GM18498 (cell line): ENCODE data around the gene KMT2A.
"Not testable (repeated sequence)": the region's sequence is repeated elsewhere in the genome, so short reads cannot be mapped to it uniquely, and the experiment has no call there.

Source experiments
- ATAC-seq: cut with Tn5 transposase; IDR thresholded peaks from one replicate; pipeline ENCODE4 v1.9.1; 2021; ENCODE audit warnings: mild to moderate bottlenecking, moderate library complexity; ENCODE audit not compliant: unreplicated experiment

KMT2A gene

GRCh38 chr11:118434553-118435289 is 1.6 kb upstream of the KMT2A start:
- ATAC-seq = no peak

GRCh38 chr11:118435290-118435892 is 901 bp upstream of the KMT2A start:
- peak; percentile 30 for ATAC-seq

GRCh38 chr11:118436639-118437207 is 431 bp downstream of the KMT2A start:
- ATAC-seq = peak; percentile 18

GRCh38 chr11:118437208-118438125 is 1.2 kb downstream of the KMT2A start:
- ATAC-seq = no peak

DNA sequence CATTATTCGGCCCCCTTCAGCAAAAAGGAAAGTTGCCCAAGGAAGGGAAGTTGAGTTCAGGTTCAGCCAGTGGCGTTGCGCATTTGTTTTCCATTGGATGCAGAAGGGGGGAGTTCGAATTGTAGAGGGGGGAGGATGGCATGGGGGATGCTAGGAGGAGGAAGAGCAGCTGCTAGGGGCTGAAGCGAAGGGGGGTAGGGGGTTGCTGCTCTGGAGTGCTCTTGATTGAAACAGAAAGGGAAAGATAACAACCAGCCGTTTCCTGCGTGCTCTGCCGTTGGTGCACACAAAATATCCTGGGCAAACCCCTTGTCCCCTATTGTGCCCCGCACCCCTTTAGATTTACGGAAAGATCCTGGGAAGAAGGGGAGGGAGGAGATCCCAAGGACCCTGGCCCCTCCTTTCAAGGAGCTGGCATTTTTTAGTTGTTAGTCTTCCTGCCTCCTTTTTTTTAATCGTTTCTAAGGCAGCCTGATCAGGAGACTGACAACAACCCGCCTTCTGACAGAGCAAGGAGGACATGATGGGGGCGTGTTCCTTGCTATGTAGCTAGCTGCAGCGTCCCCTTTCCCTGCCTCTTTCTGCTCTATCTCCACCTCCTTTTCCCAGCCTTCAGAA is 2.1 kb downstream of the KMT2A start:
- peak; percentile 25 for ATAC-seq

DNA sequence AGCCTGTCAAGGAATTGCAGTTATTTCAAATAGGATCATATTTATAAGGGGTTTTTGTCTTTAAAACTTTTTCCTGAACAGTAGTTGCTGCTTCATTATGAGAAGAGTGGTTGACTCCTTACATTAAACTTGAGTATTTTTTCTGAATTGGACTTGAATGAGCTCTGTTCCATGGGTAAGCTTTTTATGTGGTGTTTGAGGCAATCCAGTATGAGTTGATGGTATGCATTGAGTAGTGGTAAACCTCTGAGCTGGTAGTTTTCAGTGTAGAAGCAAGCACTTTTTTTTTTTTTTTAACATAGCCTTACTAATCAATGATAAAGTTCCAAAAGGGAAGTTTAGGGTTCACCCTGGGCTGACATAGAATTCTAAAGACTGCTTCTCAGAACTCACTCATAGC is 3.4 kb downstream of the KMT2A start:
- ATAC-seq = no peak

DNA sequence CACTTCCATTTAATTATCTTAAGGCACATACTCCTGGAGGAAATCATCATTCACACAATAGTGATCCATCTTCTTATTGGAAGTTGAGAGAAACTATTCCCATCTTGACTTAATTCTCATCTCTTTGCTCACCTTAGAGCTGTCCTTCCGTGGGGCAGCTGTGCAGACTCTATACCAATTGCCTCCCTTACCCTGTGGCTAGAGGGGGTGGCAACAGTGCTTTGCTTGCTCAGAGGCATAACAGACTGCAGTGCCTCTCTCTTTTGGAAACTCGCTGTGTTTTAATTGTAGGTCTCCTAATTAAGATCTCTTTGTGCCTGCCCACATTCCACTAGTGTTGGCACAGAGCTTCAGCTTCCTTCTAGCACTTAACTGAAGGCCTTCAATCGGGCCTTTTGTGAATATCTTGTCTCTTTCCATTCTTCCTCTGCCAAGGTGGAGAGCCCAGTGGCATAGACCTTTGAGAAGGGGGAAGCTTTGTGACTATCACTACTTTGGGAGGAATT is 5.5 kb downstream of the KMT2A start:
- no peak for ATAC-seq

- no peak for ATAC-seq
Observed at GRCh38 chr11:118442301-118442700, 6.0 kb downstream of the KMT2A start.

DNA sequence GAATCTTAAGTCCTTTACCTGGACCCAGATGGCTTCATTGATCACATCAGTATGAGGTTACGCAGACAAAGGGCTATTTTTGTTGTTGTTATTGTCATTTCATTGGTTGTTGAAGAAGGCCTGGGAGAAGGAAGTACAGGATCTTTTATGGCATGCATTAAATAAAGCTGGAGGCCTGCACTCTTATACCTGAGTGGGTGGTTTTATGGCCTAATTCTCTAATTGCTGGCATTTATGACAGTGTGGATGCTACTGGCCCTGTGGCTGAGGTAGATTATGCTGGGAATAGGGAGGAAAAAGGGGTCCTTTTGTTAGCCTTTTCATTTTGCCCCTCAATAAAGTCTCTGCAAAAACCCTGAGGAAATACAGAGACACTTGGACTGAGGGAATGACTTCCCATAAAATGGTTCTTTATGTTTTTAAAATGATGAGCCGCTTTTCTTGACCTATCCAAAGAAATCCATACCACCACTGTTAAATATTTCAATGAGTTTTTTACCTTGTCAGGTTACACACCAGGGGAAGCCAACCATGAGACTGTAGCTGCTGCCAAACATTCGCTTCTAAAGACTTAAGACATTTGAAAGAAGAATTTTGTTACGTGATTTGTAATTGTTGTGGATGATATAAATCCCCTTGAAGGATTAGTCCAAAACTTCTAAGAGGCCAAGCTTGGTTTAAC is 6.8 kb downstream of the KMT2A start:
- ATAC-seq = no peak

- ATAC-seq = no peak
Observed at GRCh38 chr11:118443590-118444218, 7.4 kb downstream of the KMT2A start.

- ATAC-seq = no peak
Observed at GRCh38 chr11:118447423-118447822, 11.1 kb downstream of the KMT2A start.

GRCh38 chr11:118448294-118448693 is 12.0 kb downstream of the KMT2A start:
- ATAC-seq = peak; percentile 83

GRCh38 chr11:118449316-118449918 is 13.1 kb downstream of the KMT2A start:
- no peak for ATAC-seq

DNA sequence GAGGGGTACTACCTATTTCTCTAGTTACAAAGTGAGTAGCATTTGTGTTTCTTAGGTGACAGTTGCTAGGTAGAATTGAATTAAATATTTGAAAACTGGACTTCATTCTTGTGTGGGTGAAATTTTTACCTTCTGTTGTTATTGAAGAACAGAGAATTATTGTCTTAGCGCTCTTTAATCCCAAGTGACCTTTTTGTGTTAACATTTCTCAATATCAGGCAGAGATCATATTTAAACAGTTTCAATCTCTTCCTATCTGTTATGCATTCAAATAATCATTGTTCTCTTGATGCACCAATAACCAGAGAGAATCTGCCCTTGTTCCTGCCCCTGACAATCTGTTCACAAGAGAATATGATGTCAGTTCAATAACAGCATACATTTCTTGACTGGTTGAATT is 14.2 kb downstream of the KMT2A start:
- no peak for ATAC-seq

GRCh38 chr11:118462178-118462577 is 25.9 kb downstream of the KMT2A start:
- no peak for ATAC-seq

- not testable (repeated sequence) for ATAC-seq
Observed at GRCh38 chr11:118468968-118469367, 32.7 kb downstream of the KMT2A start.

GRCh38 chr11:118471030-118471429 is 34.7 kb downstream of the KMT2A start:
- no peak for ATAC-seq

- ATAC-seq = no peak
Observed at GRCh38 chr11:118473537-118473936, 37.2 kb downstream of the KMT2A start.

DNA sequence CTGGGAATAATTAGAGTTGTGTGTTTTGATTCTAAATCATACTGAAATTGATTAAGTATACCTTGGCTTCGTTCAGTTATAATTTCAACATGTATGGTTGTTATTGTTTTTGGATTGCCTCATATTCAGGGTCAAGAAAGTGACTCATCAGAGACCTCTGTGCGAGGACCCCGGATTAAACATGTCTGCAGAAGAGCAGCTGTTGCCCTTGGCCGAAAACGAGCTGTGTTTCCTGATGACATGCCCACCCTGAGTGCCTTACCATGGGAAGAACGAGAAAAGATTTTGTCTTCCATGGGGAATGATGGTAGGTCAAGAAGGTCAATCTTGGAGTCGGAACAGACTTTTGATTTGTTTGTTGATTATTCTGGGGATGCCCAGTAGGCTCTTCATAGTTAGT is 40.4 kb downstream of the KMT2A start:
- no peak for ATAC-seq
